GM18507 (cell line): Measurements from ENCODE around the gene PTGR1.
"Not testable (repeated sequence)": the region's sequence is repeated elsewhere in the genome, so short reads cannot be mapped to it uniquely, and the experiment has no call there.

Experiments
- DNase-seq: peaks from one replicate; pipeline ENCODE4 v3.0.0; 2011; ENCODE audit warnings: low read depth; ENCODE audit not compliant: insufficient read length; ENCODE audit errors: extremely low spot score
- FAIRE-seq: peaks from 2 replicates; lab custom pipeline; 2011; peaks lifted over from hg19 to GRCh38; lab: Jason Lieb, UNC

Gene PTGR1

DNA sequence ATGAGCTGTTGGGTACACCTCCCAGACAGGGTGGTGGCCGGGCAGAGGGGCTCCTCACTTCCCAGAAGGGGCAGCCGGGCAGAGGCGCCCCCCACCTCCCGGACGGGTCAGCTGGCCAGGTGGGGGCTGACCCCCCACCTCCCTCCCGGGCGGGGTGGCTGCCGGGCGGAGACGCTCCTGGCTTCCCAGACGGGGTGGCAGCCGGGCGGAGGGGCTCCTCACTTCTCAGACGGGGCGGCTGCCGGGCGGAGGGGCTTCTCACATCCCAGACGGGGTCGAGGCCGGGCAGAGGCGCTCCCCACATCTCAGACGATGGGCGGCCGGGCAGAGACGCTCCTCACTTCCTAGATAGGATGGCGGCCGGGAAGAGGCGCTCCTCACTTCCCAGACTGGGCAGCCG lies 17.9 kb upstream of the PTGR1 start:
- not testable (repeated sequence) for FAIRE-seq, DNase-seq

- FAIRE-seq (no peak), DNase-seq (no peak)
Measured at GRCh38 chr9:111615928-111616327, 16.5 kb upstream of the PTGR1 start.

GRCh38 chr9:111613436-111614040 lies 14.1 kb upstream of the PTGR1 start:
- FAIRE-seq = no peak
- no peak for DNase-seq

GRCh38 chr9:111610845-111611244 lies 11.4 kb upstream of the PTGR1 start:
- no peak for FAIRE-seq

GRCh38 chr9:111610149-111610548 lies 10.7 kb upstream of the PTGR1 start:
- no peak for DNase-seq
- FAIRE-seq = no peak

More at GRCh38 chr9:111610845-111611244, 11.4 kb upstream of the PTGR1 start:
- no peak for DNase-seq

DNA sequence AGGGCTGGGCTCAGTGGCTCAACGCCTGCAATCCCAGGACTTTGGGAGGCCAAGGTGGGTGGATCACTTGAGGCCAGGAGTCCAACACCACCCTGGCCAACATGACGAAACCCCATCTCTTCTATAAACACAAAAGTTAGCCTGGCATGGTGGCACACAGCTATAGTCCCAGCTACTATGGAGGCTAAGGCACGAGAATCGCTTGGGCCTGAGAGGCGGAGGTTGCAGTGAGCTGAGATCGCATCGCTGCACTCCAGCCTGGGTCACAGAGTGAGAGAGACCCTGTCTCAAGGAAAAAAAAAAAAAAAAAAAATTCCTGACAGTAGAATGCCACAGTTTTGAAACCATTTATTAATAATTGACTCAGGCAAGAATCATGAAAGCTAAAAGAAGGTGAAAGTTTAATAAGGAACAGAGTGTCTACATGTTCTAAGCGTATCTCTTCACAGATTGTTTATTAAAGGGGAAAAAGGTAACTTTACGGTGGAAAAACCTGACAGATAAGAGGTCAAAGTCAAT lies 5.7 kb upstream of the PTGR1 start:
- FAIRE-seq (no peak), DNase-seq (no peak)

- DNase-seq = no peak
- FAIRE-seq = no peak
Measured at GRCh38 chr9:111604054-111604615, 4.7 kb upstream of the PTGR1 start.

DNA sequence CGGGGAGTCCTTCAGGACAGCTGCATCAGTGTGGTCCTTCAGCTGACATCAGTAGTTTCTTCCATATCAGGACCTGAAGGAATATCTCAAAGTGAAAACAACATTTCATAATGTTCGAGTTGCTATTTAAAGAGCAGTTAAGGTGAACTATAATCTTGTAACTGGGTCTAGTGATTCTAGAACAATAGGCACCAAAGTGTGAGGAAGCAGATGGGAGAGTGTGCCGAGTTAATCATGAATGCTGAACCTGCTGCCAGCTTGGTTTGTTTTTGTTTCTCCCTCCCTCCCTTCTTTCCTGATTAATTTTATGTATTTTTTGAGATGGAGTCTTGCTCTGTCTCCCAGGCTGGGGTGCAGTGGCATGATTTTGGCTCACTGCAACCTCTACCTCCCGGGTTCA lies 3.6 kb upstream of the PTGR1 start:
- FAIRE-seq = no peak
- DNase-seq = no peak

DNA sequence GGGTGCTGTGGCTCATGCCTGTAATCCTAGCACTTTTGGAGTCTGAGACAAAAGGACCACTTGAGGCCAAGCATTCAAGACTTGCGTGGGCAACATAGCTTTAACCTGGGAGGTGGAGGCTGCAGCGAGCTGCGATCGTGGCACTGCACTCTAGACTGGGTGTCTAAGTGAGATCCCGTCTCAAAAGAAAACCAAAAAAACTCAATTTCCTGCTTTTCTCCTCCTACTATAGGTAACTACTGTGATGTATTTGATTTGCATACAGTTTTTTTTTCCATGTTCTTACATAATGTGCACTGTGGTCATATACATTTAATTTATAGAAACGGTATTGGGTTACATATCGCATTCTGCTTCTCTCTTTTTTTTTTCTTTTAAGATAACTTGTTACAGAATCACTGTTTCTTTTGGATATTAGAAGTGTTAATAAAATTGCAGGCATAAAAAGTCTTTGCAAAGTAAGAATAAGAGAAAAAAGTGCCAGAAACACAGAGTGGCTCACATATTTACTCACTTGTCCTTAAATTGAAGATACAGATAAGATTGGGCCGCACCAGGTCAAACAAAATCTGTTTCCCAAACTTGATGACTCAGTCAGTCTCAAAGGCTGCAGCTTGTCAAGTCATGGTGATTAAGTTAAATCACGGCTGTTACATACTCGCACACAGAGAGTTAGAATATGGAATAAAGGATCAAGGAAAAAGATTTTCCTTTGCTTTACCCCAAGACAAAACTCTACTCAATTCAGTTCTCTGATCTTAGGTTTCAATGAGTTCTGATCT lies 2.0 kb upstream of the PTGR1 start:
- FAIRE-seq = no peak
- DNase-seq = no peak

GRCh38 chr9:111599955-111600343 lies 502 bp upstream of the PTGR1 start:
- no peak for FAIRE-seq
- DNase-seq = no peak

DNA sequence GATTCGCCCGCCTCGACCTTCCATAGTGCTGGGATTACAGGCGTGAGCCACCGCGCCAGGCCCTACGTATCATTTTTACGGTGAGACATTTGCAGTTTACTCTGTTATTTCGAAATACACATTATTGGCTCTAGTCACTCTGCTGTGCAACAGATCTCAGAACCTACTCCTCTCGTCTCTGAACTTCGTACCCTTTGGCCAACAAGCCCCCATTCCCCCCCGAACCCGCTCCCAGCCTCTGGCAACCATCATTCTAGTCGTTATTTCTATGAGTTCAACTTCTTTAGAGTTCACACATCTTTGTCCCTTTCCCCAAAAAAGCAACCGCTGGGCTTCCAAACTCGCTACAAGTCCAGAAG lies 735 bp downstream of the PTGR1 start:
- no peak for FAIRE-seq
- DNase-seq = no peak

DNA sequence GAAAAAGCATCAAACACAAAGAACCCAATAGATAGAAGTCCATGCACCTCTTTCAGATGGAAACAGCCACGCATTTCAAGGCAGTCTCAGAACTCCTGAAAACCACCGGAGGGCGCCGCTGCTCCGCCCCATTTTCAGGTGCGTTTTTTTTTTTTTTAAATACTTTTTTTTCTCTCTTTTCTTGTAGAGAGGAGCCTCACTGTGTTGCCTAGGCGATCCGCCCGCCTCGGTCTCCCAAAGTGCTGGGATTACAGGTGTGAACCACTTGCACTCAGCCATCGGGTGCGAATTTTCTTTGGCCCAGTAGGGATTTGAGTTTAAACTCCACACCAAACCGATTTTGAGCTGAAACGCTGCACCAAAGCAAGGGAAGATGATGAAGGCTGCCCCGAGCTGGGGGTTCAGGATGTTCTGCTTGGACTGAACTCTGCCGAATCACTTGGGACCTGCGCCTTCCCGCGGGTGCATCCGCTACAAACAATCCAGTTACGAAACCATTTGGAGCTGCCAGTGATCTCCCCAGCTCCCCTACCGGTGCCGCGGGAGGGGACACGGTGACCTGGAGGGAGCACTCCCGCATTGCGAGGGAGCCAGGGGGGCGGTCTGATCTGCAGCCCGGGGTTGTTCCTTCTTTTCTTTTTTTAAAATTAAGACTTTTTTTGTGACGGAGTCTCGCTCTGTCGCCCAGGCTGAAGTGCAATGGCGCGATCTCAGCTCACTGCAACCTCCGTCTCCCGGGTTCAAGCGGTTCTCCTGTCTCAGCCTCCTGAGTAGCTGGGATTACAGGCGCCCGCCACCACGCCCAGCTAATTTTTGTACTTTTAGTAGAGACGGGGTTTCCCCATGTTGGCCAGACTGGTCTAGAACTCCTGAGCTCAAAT lies 1.4 kb downstream of the PTGR1 start:
- FAIRE-seq = peak; percentile 15
- DNase-seq = peak; percentile 30

- DNase-seq = no peak
- no peak for FAIRE-seq
Measured at GRCh38 chr9:111588846-111589245, 10.6 kb downstream of the PTGR1 start.

- DNase-seq = no peak
- FAIRE-seq = no peak
Measured at GRCh38 chr9:111586378-111586777, 13.1 kb downstream of the PTGR1 start.

DNA sequence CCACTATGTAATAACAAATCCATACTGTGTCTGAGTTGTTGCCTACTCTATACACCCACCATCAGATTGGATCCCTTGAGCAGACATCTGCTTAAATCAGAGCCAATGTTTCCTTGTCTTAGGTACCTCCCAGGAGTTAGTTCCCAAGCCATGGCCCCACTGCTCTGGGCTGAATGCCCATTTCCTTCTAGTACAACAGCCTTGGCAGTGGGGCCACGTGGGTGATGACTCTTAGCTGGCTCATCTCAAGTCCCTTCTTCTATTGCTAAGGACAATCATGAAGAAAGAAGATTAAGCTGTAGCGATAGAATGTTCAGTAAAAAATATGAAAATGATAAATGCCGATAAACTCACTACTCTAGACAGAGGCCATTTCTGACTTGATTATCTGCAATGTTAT lies 16.6 kb downstream of the PTGR1 start:
- DNase-seq = no peak
- FAIRE-seq = no peak

DNA sequence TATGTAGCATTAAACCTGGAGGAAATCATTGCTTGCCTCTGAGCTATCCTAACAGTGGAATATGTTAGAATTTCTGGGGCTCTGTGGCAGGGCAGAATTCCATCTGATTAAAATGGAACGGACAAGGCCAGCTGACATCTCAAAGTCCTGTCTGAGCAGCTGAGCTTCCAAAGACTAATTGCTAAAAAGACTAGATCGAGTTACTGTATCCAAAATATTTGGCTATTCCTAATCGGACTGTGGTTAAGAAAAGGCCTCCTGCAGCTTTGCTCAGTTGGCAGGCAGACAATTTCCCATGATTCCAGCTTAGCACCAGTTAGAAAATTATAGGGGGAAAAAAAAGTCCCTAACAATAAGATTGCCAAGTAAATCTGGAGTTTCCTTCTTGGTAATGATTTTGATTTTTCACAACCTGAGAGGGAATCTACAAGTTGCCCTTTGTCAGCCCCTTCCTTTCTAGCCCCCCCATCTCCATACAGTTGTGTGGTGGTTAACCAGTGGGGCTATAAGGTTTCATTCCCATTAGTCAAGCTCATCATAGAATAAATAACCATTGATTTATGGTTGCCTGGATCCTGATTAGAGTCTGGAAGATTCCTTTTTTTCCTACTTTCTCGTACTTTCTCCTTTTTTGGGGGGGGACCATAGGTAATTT lies 26.4 kb downstream of the PTGR1 start:
- DNase-seq (no peak), FAIRE-seq (no peak)

DNA sequence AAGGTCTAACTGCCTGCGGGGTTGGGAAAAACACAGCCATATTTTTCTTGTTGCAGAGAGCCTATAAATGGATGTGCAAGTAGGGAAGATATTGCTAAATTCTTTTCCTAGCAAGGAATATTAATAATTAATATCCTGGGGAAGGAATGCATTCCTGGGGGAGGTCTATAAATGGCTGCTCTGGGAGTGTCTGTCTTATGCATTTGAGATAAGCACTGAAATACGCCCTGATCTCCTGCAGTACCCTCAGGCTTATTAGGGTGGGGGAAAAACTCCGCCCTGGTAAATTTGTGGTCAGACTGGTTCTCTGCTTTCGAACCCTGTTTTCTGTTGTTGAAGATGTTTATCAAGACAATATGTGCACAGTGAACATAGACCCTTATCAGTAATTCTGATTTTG lies 31.3 kb downstream of the PTGR1 start:
- not testable (repeated sequence) for DNase-seq, FAIRE-seq

GRCh38 chr9:111566234-111566633 lies 33.2 kb downstream of the PTGR1 start:
- FAIRE-seq (no peak), DNase-seq (no peak)

- DNase-seq (no peak), FAIRE-seq (no peak)
Measured at GRCh38 chr9:111561165-111561719, 38.2 kb downstream of the PTGR1 start.
